ENCODE measurements around the gene SORCS2. TPM values are rescaled to one million over a fixed set of nuclear protein-coding genes. Genes with fewer than 3 reads are reported as not detected.

Gene SORCS2
- polyA plus RNA-seq, 1 donor (not counting 4 experiments of a cell fraction or from before 2014, with no cell fraction given) = 0.09 TPM

DNA sequence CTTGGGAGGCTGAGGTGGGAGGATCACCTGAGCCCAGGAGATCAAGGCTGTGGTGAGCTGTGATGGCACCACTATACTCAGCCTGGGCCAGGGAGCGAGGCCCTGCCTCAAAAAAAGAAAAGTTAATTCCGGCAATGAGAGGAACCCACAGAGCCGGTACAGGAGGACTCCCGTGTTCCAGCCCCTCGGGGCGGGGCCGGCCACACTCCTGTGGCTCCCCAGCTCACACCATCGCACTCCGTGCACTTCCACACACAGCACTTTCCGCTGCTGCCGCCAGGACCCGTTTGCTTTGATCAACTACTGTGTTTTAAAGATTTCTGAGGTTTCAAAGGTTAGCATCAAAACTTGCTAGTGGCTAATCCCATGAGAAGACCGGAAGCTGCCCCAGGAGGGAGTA, 575.6 kb downstream of the SORCS2 start:
- Histone ChIP-seq H3K4me1 (ENCODE audit: control insufficient read depth, extremely low read depth, insufficient read depth, low read length) (no peaks in the 10 kb centered on the region), H3K9me1 (ENCODE audit: control insufficient read depth, extremely low read depth, insufficient read depth, low read length) (no peaks in the 10 kb centered on the region), H2AFZ (ENCODE audit: control insufficient read depth, low read length) (no peak overlapping the region), H3K4me2 (ENCODE audit: control insufficient read depth, extremely low read depth, insufficient read depth, low read depth, low read length) (no peak overlapping the region), H3K4me3 (ENCODE audit: control insufficient read depth in 2 of 3, extremely low read depth in 1 of 3, insufficient read depth in 2 of 3, low read depth in 1 of 3, low read length in 3 of 3) (no peak overlapping the region), H3K27ac (ENCODE audit: control insufficient read depth, insufficient read depth, low read length) (no peak overlapping the region), H3K9ac (ENCODE audit: control insufficient read depth, extremely low read depth, insufficient read depth, low read length) (no peak overlapping the region), H3K79me2 (ENCODE audit: control insufficient read depth, insufficient read depth, low read length) (no peaks in the 10 kb centered on the region), H3K36me3 (ENCODE audit: control insufficient read depth in 2 of 2, extremely low read depth in 1 of 2, insufficient read depth in 2 of 2, low read length in 2 of 2) (peaks cover 25 to 37% of the 10 kb centered on the region in 2 experiments), H4K20me1 (ENCODE audit: control insufficient read depth, extremely low read depth, insufficient read depth, low read length) (peaks cover 2% of the 10 kb centered on the region), H3K9me3 (ENCODE audit: control insufficient read depth, low read depth, low read length) (no peaks in the 10 kb centered on the region), H3K27me3 (ENCODE audit: control insufficient read depth, extremely low read depth, insufficient read depth, low read length) (no peaks in the 10 kb centered on the region)
- dilution Hi-C loops (cut with MboI; ENCODE audit: extremely low pct_ligation_motif_present, low sequenced_read_pairs) = no loop called here
- FAIRE-seq = no peak
- DNase-seq (ENCODE audit: low read depth, low spot score) = no peak
- TF ChIP-seq EZH2 (IDR thresholded peaks at IDR 0.05; ENCODE audit: low read length) = no peak
- TF ChIP-seq, protein P1, sequence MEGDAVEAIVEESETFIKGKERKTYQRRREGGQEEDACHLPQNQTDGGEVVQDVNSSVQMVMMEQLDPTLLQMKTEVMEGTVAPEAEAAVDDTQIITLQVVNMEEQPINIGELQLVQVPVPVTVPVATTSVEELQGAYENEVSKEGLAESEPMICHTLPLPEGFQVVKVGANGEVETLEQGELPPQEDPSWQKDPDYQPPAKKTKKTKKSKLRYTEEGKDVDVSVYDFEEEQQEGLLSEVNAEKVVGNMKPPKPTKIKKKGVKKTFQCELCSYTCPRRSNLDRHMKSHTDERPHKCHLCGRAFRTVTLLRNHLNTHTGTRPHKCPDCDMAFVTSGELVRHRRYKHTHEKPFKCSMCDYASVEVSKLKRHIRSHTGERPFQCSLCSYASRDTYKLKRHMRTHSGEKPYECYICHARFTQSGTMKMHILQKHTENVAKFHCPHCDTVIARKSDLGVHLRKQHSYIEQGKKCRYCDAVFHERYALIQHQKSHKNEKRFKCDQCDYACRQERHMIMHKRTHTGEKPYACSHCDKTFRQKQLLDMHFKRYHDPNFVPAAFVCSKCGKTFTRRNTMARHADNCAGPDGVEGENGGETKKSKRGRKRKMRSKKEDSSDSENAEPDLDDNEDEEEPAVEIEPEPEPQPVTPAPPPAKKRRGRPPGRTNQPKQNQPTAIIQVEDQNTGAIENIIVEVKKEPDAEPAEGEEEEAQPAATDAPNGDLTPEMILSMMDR (optimal IDR thresholded peaks at IDR 0.05 in 1 of 3, IDR thresholded peaks at IDR 0.05 in 1 of 3, conservative IDR thresholded peaks at IDR 0.05 in 1 of 3; ENCODE audit: extremely low read depth in 1 of 3, insufficient read depth in 2 of 3, low read length in 3 of 3) = no peak

DNA sequence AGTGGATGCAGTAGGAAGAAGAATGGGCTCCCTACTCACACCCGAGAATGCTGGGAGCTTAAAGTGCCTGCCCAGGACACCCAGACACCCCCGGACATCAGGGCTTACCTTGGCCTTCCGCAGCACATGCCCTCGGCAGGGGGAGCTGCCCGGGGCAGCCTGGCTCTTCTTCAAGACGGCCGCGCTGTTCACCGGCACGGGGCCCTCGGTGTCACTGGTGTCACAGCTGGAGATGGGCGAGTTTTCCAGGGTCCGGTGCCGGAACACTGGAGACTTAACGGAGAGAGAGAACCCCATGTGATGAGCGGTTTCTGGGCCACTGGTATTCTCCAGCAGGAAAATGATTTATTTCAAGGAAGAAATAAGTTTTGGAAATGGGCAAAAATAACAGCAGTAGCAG, 576.4 kb downstream of the SORCS2 start:
- FAIRE-seq = no peak
- no peaks in the 10 kb centered on the region for H3K27me3 ChIP-seq (ENCODE audit: control insufficient read depth, extremely low read depth, insufficient read depth, low read length)
- no peak overlapping the region for H3K9ac ChIP-seq (ENCODE audit: control insufficient read depth, extremely low read depth, insufficient read depth, low read length)
- H3K4me1 ChIP-seq (ENCODE audit: control insufficient read depth, extremely low read depth, insufficient read depth, low read length) = no peaks in the 10 kb centered on the region
- no peak for DNase-seq (ENCODE audit: low read depth, low spot score)
- peaks cover 25 to 39% of the 10 kb centered on the region in 2 experiments for H3K36me3 ChIP-seq (ENCODE audit: control insufficient read depth in 2 of 2, extremely low read depth in 1 of 2, insufficient read depth in 2 of 2, low read length in 2 of 2)
- H3K4me2 ChIP-seq (ENCODE audit: control insufficient read depth, extremely low read depth, insufficient read depth, low read depth, low read length) = no peak overlapping the region
- no peak overlapping the region for H3K4me3 ChIP-seq (ENCODE audit: control insufficient read depth in 2 of 3, extremely low read depth in 1 of 3, insufficient read depth in 2 of 3, low read depth in 1 of 3, low read length in 3 of 3)
- peaks cover 2% of the 10 kb centered on the region for H4K20me1 ChIP-seq (ENCODE audit: control insufficient read depth, extremely low read depth, insufficient read depth, low read length)
- no peak overlapping the region for H2AFZ ChIP-seq (ENCODE audit: control insufficient read depth, low read length)
- dilution Hi-C loops (cut with MboI; ENCODE audit: extremely low pct_ligation_motif_present, low sequenced_read_pairs) = no loop called here
- TF ChIP-seq EZH2 (IDR thresholded peaks at IDR 0.05; ENCODE audit: low read length) = no peak
- TF ChIP-seq, protein P1 (optimal IDR thresholded peaks at IDR 0.05 in 1 of 3, IDR thresholded peaks at IDR 0.05 in 1 of 3, conservative IDR thresholded peaks at IDR 0.05 in 1 of 3; ENCODE audit: extremely low read depth in 1 of 3, insufficient read depth in 2 of 3, low read length in 3 of 3) = no peak
- no peaks in the 10 kb centered on the region for H3K9me3 ChIP-seq (ENCODE audit: control insufficient read depth, low read depth, low read length)
- H3K79me2 ChIP-seq (ENCODE audit: control insufficient read depth, insufficient read depth, low read length) = no peaks in the 10 kb centered on the region
- H3K9me1 ChIP-seq (ENCODE audit: control insufficient read depth, extremely low read depth, insufficient read depth, low read length) = no peaks in the 10 kb centered on the region
- H3K27ac ChIP-seq (ENCODE audit: control insufficient read depth, insufficient read depth, low read length) = no peak overlapping the region

All from keratinocyte (primary cell).